Mucosa of rectum (tissue), 2 donors: ENCODE data around the gene MAPKBP1.

Source experiments
- H3K27ac ChIP-seq, 2 donors: one replicate each; pipeline ENCODE4 v1.7.0; 2013; ENCODE audit warnings: inconsistent platforms in 2 of 2, low read depth in 2 of 2, low read length in 2 of 2
- H3K27me3 ChIP-seq, 2 donors: one replicate each; pipeline ENCODE4 v1.7.0; 2013; ENCODE audit warnings: low read length in 2 of 2; ENCODE audit not compliant: control insufficient read depth in 2 of 2, insufficient read depth in 2 of 2
- H3K36me3 ChIP-seq, 2 donors: one replicate each; pipeline ENCODE4 v1.7.0; 2013; ENCODE audit warnings: low read length in 2 of 2; ENCODE audit not compliant: control insufficient read depth in 2 of 2, insufficient read depth in 2 of 2
- H3K4me1 ChIP-seq, 2 donors: one replicate each; pipeline ENCODE4 v1.7.0; 2013; ENCODE audit warnings: low read length in 2 of 2, mild to moderate bottlenecking in 1 of 2; ENCODE audit not compliant: control insufficient read depth in 2 of 2, insufficient read depth in 2 of 2
- H3K4me3 ChIP-seq, 2 donors: one replicate each; pipeline ENCODE4 v1.7.0; 2013; ENCODE audit warnings: low read length in 2 of 2
- H3K9ac ChIP-seq, 2 donors: one replicate each; pipeline ENCODE4 v1.7.0; 2013; ENCODE audit warnings: low read length in 2 of 2, low read depth in 1 of 2, mild to moderate bottlenecking in 1 of 2
- H3K9me3 ChIP-seq, 2 donors: one replicate each; pipeline ENCODE4 v1.7.0; 2013; ENCODE audit warnings: low read length in 2 of 2; ENCODE audit not compliant: control insufficient read depth in 2 of 2
- donor health status: healthy.
- donor health status: Normal muscosa, but diverticular disease.

MAPKBP1 gene

DNA sequence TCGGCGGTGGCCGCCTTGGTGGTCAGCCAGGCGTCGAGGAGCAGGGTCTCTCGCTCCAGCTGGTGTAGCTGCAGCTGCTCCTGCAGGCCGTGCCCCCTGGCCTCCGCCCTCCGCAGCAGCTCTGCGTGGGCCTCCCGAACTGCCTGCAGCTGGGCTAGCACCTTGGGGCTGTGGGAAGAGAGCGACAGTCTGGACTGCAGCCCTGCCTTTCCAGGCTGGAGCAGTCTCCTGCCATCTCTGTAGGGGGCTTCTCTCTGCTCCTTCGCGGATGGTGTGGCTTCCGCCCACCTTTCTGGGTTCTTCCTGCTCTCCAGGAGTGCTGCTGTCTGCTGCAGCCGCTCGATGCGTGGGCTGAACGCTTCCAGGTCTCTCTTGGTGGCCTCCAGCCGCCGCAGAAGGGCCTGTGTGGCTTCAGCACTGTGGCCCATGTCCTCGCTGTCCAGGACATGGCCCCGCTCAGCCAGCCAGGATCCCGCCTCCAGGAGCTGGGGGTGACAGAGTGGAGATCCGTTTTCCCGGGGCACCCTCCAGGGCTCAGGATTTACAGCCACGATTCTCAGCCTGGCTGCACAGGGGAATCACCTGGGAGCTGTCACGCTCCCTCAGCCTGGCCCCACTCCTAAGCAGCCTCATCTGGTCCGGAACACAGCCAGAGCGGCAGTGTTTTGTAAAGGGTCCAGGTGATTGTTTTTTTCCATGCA, 81.1 kb downstream of the MAPKBP1 start:
- no peaks in the 10 kb centered on the region for H3K9me3 ChIP-seq
- no peaks in the 10 kb centered on the region for H3K4me1 ChIP-seq
- H3K36me3 ChIP-seq: no peaks in the 10 kb centered on the region
- no peaks in the 10 kb centered on the region for H3K27me3 ChIP-seq
- H3K4me3 ChIP-seq: no peak overlapping the region
- H3K27ac ChIP-seq: no peak overlapping the region
- H3K9ac ChIP-seq: no peak overlapping the region

- no peaks in the 10 kb centered on the region for H3K27me3 ChIP-seq
- H3K9ac ChIP-seq: no peak overlapping the region
- no peak overlapping the region for H3K4me3 ChIP-seq
- no peaks in the 10 kb centered on the region for H3K9me3 ChIP-seq
- H3K27ac ChIP-seq: no peak overlapping the region
- H3K4me1 ChIP-seq: no peaks in the 10 kb centered on the region
- no peaks in the 10 kb centered on the region for H3K36me3 ChIP-seq
These were observed 82.0 kb downstream of the MAPKBP1 start for GRCh38 chr15:41856262-41856661.

- Histone ChIP-seq H3K4me1 (no peaks in the 10 kb centered on the region), H3K27ac (no peak overlapping the region), H3K4me3 (no peak overlapping the region), H3K9me3 (no peaks in the 10 kb centered on the region), H3K36me3 (no peaks in the 10 kb centered on the region), H3K9ac (no peak overlapping the region), H3K27me3 (no peaks in the 10 kb centered on the region)
These were observed 82.4 kb downstream of the MAPKBP1 start for GRCh38 chr15:41856716-41857115.

- H3K36me3 ChIP-seq: no peaks in the 10 kb centered on the region
- no peak overlapping the region for H3K4me3 ChIP-seq
- no peak overlapping the region for H3K27ac ChIP-seq
- no peak overlapping the region for H3K9ac ChIP-seq
- no peaks in the 10 kb centered on the region for H3K27me3 ChIP-seq
- no peaks in the 10 kb centered on the region for H3K4me1 ChIP-seq
- no peaks in the 10 kb centered on the region for H3K9me3 ChIP-seq
These were observed 83.0 kb downstream of the MAPKBP1 start for GRCh38 chr15:41857316-41857715.

DNA sequence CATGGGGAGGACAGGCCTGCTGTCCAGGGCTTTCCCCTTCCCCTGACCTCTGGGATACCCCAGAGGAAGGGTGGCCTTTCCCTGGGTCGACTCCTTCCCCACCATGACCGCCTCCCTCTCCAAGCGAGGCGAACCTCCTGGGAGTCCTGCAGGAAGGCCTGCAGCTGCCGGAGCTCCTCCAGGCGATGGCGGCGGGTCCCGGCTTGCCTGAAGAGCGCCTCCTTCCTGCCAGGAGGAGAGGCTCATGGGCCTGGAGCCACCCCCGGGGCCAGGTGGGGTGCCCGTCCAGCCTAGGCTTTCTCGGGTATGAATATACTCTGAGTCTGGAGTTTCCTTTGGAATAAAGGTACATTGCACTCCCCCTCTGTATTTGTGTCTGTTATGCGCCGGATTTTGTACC, 84.5 kb downstream of the MAPKBP1 start:
- H3K27ac ChIP-seq: no peak overlapping the region
- no peak overlapping the region for H3K4me3 ChIP-seq
- H3K9me3 ChIP-seq: no peaks in the 10 kb centered on the region
- H3K27me3 ChIP-seq: no peaks in the 10 kb centered on the region
- no peak overlapping the region for H3K9ac ChIP-seq
- no peaks in the 10 kb centered on the region for H3K36me3 ChIP-seq
- no peaks in the 10 kb centered on the region for H3K4me1 ChIP-seq

DNA sequence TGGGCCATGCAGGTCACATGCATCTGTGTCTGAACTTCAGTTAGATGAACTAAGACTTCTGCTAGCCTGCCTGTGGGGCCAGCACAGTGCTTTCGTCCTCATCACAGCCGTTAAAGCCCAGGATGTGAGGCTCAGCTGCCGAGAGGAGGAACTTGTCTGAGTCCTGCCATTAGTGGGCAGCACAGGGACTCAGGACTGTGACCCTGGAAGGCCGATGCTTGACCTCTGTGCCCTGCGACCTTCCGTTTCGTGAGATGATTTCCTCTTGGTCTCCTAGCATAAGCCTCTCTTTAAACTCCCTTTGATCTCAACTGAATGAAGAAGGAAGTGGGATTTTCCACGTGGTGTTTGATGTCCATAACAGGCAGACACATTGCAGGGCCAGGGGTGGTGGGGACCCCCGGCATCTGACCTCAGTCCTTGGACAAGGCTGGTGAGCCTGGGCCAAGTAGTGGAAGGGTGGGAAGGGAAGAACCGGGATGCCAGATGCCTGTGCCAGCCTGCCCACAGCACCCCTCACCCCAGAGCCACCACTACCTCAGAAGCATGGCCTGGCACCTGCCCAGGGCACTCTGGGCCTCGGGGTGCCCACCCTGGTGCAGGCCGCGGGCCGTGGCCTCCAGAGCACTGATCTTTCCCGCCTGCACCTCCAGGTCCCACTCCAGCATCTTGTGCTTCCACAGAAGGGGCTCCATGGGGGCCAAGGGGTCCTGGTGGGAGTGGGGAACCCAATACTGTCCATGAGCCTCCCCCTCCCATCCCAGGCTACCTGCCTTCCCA, 86.0 kb downstream of the MAPKBP1 start:
- Histone ChIP-seq H3K9me3 (no peaks in the 10 kb centered on the region), H3K4me1 (no peaks in the 10 kb centered on the region), H3K27me3 (no peaks in the 10 kb centered on the region), H3K27ac (no peak overlapping the region), H3K9ac (no peak overlapping the region), H3K4me3 (no peak overlapping the region), H3K36me3 (no peaks in the 10 kb centered on the region)

DNA sequence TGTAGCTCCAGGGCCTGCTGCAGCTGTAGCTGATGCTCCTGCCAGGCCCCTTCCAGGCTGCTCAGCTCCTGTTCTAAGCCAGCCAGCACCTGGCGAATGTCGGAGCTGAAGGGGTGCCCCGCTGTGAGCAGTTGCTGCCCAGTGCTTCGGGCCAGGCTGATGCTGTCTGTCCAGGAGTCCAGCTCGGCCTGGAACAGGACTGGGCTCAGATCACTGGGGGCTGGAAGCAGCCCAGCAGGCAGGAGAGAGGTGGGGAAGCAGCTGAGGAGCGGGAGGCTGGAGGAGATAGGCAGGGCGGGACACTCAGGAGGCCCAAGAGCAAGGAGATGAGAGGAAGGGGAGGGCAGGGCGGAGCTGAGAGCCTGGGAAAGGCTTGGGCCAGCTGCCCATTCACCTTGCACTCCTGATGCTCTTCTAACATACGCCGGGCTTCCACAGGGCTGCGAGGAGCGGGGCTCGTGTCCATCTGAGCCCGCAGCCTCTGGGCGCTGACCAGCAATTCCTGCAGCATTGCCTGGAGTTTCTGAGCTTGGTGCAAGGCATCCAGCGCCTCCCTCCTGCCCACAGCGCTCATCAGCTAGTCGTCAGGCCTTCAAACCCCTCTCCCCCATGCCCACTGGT, 87.6 kb downstream of the MAPKBP1 start:
- Histone ChIP-seq H3K27me3 (no peaks in the 10 kb centered on the region), H3K9me3 (no peaks in the 10 kb centered on the region), H3K4me3 (no peak overlapping the region), H3K36me3 (no peaks in the 10 kb centered on the region), H3K4me1 (no peaks in the 10 kb centered on the region), H3K27ac (no peak overlapping the region), H3K9ac (no peak overlapping the region)

DNA sequence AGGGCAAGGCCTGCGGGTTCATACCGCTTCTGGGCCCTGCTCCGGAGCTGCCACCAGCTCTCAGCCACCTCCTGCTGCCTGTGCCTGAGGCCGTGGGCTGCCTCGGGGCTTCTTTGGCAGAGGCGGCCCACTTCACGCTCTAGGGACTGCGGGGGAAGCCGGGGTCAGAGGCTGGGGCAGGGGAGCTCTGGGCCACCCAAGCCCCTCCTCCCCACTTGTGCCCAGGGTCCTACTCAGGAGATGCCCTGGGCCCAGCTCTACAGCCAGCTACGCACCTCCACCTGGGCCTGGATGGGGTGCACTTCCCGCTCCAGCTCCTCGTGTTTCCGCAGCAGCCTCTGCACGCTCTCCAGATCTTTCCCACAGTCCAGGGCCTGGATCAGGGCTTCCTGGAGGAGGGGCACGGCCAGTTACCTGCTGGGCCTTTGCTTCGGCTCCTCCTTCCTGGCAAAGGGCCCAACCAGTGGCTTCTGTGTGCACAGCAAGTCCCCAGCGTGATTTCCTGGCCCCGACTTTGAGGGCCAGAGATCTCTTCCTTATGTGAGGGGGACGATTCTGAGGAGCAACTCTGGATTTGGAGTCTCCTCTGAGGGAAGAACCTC, 88.3 kb downstream of the MAPKBP1 start:
- H3K9me3 ChIP-seq: no peaks in the 10 kb centered on the region
- H3K36me3 ChIP-seq: no peaks in the 10 kb centered on the region
- no peak overlapping the region for H3K9ac ChIP-seq
- no peaks in the 10 kb centered on the region for H3K27me3 ChIP-seq
- H3K4me3 ChIP-seq: no peak overlapping the region
- no peaks in the 10 kb centered on the region for H3K4me1 ChIP-seq
- H3K27ac ChIP-seq: no peak overlapping the region

DNA sequence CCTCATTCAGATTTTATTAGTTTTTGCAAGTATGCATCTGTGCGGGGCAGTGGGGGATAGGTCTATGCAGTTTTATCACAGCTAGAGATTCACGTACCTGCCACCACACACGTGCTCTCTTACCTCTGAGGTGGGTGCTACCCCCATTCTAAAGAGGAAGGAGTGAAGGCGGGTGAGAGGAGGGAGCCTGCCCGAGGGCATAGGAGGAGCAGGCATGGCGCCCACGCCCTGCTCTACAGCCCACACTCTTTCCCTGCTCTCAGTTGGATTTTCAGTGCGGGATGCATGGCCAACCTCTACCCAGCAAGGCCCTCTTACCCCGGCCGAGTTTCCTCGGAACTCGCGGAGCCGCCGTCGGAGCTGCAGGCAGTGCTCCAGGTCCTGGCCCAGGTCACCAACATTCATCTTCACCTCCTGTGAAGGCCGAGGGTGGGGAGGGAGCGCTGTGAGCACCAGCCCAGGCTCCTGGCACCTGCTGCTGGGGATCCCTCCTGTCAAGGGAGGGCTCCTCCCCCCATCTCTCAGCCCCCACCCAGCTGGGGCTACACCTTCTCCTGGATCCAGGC, 91.3 kb downstream of the MAPKBP1 start:
- no peaks in the 10 kb centered on the region for H3K36me3 ChIP-seq
- H3K4me3 ChIP-seq: no peak overlapping the region
- H3K27ac ChIP-seq: no peak overlapping the region
- H3K9ac ChIP-seq: no peak overlapping the region
- no peaks in the 10 kb centered on the region for H3K9me3 ChIP-seq
- H3K27me3 ChIP-seq: no peaks in the 10 kb centered on the region
- no peaks in the 10 kb centered on the region for H3K4me1 ChIP-seq

DNA sequence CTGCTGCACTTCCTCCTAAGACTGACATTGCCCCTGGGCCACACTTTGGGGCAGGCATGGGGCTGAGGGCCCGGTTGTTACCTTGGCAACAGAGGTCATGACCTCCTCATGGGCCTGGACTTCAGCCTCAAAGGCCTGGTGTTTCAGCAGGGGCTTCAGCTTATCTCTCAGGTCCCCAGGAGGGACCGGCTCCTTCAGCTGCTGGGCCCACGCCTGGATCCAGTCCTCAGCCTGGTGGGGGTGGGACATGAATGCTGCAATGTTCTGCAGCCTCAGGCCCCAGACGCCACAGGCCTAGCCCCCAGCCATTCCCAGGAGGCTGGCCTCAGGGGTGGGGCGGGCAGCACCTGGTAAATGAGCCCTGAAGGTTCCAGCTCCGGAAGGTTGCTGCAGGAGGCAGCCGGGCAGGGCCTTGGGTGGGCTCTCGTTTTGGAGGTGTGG, 92.0 kb downstream of the MAPKBP1 start:
- Histone ChIP-seq H3K27me3 (no peaks in the 10 kb centered on the region), H3K9ac (no peak overlapping the region), H3K4me1 (no peaks in the 10 kb centered on the region), H3K9me3 (no peaks in the 10 kb centered on the region), H3K27ac (no peak overlapping the region), H3K36me3 (no peaks in the 10 kb centered on the region), H3K4me3 (no peak overlapping the region)
